ENCODE results near the gene ASPM. TPM values are rescaled to one million over a fixed set of nuclear protein-coding genes. Genes with fewer than 3 reads are reported as not detected.

ASPM gene
- total RNA-seq, 4 donors from 2014 or later: 0.33 to 5.1 (median 2.7) TPM

DNA sequence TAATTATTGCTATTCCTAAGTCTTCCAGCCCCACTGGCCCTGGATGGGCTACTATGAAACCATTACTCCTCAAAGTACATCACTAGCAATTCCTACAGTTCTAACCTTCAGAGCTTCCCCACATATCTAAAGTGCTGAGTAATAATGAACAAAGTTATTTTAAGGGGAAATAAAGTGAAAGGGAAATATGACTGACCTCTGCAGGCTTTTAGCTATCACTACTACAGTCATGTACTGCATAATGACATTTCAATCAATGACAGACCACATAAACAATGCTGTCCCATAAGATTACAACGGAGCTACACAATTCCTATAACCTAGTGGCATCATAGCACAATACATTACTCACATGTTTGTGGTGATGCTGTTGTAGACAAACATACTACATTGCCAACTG lies 32.5 kb upstream of the ASPM start:
- TF ChIP-seq, protein P1, sequence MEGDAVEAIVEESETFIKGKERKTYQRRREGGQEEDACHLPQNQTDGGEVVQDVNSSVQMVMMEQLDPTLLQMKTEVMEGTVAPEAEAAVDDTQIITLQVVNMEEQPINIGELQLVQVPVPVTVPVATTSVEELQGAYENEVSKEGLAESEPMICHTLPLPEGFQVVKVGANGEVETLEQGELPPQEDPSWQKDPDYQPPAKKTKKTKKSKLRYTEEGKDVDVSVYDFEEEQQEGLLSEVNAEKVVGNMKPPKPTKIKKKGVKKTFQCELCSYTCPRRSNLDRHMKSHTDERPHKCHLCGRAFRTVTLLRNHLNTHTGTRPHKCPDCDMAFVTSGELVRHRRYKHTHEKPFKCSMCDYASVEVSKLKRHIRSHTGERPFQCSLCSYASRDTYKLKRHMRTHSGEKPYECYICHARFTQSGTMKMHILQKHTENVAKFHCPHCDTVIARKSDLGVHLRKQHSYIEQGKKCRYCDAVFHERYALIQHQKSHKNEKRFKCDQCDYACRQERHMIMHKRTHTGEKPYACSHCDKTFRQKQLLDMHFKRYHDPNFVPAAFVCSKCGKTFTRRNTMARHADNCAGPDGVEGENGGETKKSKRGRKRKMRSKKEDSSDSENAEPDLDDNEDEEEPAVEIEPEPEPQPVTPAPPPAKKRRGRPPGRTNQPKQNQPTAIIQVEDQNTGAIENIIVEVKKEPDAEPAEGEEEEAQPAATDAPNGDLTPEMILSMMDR (IDR thresholded peaks at IDR 0.05; ENCODE audit: low read depth): no peak

- TF ChIP-seq, protein P1 (IDR thresholded peaks at IDR 0.05; ENCODE audit: low read depth): no peak
Observed at GRCh38 chr1:197174818-197175217, 28.3 kb upstream of the ASPM start.

- TF ChIP-seq, protein P1 (IDR thresholded peaks at IDR 0.05; ENCODE audit: low read depth): no peak
Observed at GRCh38 chr1:197173571-197174507, 27.4 kb upstream of the ASPM start.

DNA sequence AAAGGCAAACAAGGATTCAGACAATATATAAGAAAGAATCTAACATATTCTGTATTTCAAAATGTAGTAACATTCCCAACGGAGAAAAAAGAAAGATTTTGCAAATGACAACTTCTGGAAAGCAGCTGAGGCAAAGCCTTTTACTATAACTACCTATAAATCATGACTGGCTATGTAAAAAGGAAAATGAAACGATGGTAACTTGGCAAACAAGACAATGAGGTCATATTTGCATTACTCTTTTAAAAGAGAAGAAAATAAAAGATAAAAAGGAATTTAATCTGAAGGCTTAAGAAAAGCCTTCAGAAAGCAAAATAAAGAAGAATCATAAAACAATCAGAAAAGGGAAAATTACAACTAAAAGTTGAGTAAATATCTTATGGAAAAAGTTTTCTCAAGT lies 25.1 kb upstream of the ASPM start:
- TF ChIP-seq, protein P1 (IDR thresholded peaks at IDR 0.05; ENCODE audit: low read depth): no peak

- TF ChIP-seq, protein P1 (IDR thresholded peaks at IDR 0.05; ENCODE audit: low read depth): no peak
Observed at GRCh38 chr1:197170538-197170937, 24.1 kb upstream of the ASPM start.

- TF ChIP-seq, protein P1 (IDR thresholded peaks at IDR 0.05; ENCODE audit: low read depth): no peak
Observed at GRCh38 chr1:197159461-197159860, 13.0 kb upstream of the ASPM start.

DNA sequence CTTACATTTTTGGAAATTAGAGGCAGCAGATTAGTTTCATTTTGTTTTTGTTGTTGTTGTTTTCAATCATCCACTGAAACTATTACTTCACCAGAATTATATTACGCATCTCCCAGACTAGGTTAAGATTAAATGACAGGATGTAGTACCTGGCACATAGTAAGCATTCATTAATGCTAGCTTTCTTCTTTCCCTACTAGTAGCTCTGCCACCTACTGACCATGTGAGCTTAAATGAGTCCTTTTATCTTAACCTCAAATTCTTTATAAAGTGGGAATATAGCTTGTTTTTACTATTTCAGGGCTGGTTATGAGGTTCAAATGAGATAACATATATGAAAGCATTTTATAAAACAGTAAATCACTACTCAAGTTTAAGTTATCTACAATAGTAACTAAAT lies 10.2 kb upstream of the ASPM start:
- TF ChIP-seq, protein P1 (IDR thresholded peaks at IDR 0.05; ENCODE audit: low read depth): no peak

Measured in subcutaneous adipose tissue (tissue), 4 donors.